Measurements from ENCODE around the gene USPL1.

DNA sequence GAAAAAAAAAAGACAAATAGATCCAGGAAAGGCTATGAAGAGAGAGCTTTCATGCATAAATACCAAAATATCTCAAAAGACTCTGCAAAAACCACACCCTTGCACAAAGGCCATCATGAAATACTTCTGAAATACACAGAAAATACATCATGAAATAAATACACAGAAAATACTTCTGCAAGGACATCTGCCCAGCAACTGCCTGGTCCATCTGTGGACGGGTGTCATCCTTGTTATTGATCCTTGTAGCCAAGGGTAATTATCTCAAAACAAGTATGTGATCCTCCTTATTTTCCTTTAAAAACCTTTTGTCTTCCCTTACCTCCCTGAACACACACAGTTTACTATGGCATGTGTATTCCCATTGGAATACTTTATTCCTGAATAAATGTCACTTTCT lies 6.9 kb downstream of the USPL1 start:
- TF ChIP-seq, protein P1, sequence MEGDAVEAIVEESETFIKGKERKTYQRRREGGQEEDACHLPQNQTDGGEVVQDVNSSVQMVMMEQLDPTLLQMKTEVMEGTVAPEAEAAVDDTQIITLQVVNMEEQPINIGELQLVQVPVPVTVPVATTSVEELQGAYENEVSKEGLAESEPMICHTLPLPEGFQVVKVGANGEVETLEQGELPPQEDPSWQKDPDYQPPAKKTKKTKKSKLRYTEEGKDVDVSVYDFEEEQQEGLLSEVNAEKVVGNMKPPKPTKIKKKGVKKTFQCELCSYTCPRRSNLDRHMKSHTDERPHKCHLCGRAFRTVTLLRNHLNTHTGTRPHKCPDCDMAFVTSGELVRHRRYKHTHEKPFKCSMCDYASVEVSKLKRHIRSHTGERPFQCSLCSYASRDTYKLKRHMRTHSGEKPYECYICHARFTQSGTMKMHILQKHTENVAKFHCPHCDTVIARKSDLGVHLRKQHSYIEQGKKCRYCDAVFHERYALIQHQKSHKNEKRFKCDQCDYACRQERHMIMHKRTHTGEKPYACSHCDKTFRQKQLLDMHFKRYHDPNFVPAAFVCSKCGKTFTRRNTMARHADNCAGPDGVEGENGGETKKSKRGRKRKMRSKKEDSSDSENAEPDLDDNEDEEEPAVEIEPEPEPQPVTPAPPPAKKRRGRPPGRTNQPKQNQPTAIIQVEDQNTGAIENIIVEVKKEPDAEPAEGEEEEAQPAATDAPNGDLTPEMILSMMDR (IDR thresholded peaks at IDR 0.05): no peak
- no peak for TF ChIP-seq POLR2AphosphoS5 (IDR thresholded peaks at IDR 0.05)
- TF ChIP-seq EP300 (IDR thresholded peaks at IDR 0.05): no peak
